Endometrial microvascular endothelial cells (primary cell): ENCODE data around the gene SLC2A4. TPM values are rescaled to one million over a fixed set of nuclear protein-coding genes. Genes with fewer than 3 reads are reported as not detected.

Source experiments
- in situ Hi-C: cut with HindIII; loops from 2 replicates; pipeline ENCODE4 v1.10.0; 2017; ENCODE audit warnings: low sequenced_read_pairs, low pct_unique_long_range_greater_than_20kb; ENCODE audit errors: inconsistent ontology term
- total RNA-seq: library from RNA; depleted of rRNA; stranded (reverse); fragments of >200 nt; gene quantifications from one replicate; pipeline ENCODE4 v1.2.3, GENCODE V29; 2015; ENCODE audit errors: inconsistent ontology term

The SLC2A4 gene
- not detected for total RNA-seq

DNA sequence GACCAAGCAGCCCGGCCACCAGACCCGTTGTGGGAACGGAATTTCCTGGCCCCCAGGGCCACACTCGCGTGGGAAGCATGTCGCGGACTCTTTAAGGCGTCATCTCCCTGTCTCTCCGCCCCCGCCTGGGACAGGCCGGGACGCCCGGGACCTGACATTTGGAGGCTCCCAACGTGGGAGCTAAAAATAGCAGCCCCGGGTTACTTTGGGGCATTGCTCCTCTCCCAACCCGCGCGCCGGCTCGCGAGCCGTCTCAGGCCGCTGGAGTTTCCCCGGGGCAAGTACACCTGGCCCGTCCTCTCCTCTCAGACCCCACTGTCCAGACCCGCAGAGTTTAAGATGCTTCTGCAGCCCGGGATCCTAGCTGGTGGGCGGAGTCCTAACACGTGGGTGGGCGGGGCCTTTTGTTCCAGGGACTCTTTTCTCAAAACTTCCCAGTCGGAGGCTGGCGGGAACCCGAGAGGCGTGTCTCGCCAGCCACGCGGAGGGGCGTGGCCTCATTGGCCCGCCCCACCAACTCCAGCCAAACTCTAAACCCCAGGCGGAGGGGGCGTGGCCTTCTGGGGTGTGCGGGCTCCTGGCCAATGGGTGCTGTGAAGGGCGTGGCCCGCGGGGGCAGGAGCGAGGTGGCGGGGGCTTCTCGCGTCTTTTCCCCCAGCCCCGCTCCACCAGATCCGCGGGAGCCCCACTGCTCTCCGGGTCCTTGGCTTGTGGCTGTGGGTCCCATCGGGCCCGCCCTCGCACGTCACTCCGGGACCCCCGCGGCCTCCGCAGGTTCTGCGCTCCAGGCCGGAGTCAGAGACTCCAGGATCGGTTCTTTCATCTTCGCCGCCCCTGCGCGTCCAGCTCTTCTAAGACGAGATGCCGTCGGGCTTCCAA lies at the start of gene SLC2A4:
Gene SLC2A4, plus strand, starts transcription at position 645 of the 879 bp plus-strand sequence. Its CDS starts 217 bp downstream, at position 862.
- in situ Hi-C loops = no loop called here

DNA sequence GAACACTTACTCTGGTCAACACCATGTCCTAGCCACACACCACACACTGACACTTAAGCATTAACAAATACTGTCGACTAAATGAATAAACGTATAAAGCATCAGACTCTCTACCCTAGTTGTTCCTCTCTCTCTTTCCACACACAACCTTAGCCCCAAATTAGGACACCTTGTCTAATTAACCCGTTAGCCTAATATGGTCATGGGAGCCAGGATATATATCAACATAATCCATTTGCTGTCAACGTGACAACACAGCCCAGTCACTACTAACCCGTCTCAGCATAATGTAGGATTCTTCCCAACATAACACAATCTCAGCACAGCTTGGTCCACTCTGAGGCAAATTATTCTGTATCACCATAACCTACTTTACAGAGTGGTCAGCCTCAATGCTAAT lies 49.4 kb upstream of the SLC2A4 start:
- in situ Hi-C loops = no loop called here

DNA sequence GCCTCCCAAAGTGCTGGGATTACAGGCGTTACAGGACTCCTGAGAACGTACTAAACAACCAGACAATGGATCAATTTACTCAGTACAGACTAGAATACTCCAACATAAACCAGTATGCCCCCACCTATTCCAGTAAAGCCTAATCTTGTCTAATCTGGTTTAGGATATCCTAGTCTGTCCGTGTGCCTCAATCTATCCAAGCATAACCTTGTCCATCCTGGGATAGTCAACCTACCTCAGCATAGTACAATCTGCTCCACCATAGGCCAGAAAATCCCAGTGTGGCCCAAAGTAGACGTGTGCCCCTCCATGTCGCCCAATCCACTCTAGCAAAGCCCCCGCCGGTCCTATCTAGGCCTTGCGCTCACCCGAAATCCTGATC lies 47.8 kb upstream of the SLC2A4 start:
- in situ Hi-C loops = no loop called here

DNA sequence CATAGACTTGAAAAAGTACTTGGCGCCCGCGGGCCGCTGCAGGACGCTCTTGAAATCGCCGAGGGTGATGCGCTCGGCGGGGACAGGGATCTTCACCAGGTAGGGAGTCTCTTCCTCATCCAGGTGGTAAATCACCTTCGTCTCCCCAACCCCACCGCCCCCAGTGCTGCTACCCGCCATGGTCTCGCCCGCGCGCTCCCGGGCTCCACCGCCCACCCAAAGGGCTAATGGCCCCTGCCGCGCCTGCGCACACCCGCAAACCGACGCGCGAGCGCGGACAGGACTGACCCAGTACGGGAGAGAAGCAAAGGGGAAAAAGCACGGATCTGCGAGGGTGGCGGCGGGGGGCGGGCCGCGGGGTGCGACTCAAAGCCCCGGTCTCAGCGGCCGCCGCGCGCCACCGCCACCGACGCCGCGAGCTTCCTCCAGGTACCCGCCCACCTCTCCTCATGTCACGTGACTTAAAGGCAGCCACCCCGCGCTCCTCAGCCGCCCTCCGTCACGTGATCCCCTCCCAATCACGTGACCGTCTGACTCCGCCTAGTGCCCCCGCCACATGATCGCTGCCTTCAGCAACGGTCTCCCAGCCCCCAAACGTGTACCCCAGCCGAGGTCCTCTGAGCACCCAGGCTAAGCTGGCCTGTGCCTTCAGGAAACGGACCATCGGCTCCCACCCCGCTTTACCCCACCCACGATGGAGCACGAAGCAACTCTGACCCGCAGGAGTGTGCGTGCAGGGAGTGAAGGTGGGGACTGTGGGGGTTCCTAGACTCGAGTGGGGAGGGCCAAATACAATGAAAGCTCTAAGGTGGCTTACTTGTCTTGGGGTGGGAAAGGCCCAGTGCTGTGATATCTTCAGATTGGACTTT lies 47.2 kb upstream of the SLC2A4 start, which contains the start of gene DVL2:
Gene DVL2, minus strand, starts transcription at position 435 of the 869 bp plus-strand sequence. Its CDS starts 255 bp downstream, at position 180.
- in situ Hi-C loops = no loop called here

DNA sequence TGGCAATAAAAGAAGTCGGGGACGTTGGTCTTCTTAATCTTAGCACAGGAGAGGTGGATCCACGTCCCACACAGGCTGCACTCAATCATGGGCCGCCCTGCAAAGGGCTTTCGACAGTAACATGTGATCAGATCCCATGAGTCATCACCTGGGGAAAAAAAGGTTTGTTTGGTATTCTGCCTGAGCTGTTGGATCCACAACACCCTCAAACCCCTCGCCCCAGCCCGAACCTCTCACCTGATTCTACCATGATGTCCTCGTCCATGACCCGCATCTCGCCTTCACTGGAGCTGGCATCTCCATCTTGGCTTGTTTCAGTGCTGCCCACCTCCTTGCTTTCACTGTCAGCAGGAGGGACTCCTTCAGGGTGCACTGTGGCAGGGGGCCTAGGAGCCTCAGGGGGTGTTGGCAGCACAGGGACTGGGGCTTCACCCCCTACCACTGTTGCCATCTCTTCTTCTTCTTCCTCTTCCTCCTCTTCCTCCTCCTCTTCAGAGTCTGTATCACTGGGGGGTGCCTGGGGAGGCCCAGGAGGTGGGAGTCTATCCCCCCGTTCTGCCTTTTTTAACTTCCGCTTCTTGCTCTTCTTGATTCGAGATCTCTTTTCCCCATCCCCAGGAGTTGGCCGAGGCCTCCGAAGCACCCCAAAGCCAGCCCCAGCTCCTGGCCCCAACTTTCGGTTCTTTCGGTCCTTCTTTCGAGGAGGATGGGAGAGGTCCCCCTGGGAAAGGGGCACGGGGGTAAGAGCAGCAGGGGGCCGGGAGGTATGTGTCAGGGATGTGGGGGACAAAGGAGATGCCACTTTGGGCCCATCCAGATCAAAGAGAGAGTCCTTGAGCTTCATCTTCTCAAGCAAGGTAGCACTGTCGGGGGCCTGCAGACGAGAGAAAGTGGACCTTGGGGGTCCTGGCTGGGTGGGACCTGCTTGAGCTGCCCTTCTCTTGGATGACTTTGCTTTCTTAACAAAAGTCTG lies 45.5 kb upstream of the SLC2A4 start:
- in situ Hi-C loops = no loop called here

DNA sequence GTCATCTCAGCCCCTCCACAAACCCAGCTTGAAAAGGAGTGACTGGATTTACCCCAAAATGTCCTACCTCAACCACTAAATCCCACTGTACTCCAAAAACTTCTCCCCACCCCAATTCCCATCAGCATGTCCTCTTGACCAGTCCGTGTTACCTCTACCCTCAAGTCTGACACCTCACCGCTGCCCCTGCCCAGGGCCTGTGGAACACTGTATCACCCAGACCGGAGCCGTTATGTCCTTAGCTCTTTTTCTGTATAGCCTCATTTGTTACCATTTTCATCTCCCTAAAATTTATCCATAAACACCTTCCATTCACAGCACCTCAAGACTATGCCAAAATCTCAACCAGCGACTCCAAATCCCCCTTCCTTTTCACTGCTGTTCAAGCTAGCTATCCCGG lies 44.7 kb upstream of the SLC2A4 start:
- in situ Hi-C loops = no loop called here

DNA sequence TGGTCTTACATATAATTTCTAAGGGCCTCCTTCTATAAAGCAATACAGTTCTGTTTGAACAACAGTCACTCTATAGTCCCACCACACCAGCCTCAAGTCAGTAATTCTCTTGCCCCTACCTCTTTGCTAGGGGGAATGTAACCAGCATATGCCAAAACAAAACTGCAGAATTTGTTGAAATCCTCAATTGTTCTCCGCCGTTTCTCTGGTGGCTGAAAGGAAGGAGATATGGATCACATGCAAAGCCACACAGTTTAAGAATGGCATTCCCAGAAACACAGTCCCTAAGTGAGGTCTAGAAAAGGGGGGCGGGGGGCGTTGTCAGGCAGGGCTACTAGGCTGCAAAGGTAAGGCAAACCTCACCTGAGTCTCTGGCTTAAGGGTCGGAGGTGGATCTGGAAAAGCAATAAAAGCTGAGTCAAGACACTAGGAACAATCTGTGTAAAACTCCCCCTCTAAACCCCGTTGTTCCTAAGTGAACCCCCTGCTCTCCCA lies 44.2 kb upstream of the SLC2A4 start:
- in situ Hi-C loops = no loop called here

DNA sequence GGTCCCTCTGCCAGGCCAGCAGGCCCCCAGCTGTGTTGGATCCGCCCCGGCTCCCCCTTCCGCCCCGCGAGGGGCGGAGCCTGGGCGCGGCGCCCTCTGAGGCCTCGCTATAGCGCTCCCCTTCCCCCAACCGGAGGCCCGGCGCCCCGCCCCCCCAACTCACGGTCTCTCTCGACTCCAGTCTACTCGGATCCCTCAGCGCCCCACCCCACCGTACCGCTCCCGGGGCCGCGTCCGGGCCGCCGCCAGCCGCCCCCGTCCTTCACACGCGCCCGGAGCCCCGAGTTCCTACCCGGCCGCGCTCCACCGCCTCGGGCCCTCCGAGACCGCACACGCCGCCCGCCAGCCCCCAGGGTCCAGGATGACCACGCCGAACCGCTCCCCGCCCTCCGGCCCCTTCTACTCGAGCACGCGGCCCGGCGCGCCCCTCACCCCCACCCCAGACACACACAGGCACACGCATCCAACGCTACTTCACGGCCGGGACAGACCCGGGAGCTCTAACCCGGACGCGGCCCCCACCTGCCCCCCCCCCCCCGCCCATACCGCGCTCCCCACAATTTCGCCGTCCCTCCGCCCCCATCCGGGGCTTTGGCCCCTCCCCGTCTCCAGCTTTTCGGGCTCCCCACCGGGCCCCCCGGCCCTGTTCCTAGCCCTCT lies 43.6 kb upstream of the SLC2A4 start:
- in situ Hi-C loops = no loop called here

DNA sequence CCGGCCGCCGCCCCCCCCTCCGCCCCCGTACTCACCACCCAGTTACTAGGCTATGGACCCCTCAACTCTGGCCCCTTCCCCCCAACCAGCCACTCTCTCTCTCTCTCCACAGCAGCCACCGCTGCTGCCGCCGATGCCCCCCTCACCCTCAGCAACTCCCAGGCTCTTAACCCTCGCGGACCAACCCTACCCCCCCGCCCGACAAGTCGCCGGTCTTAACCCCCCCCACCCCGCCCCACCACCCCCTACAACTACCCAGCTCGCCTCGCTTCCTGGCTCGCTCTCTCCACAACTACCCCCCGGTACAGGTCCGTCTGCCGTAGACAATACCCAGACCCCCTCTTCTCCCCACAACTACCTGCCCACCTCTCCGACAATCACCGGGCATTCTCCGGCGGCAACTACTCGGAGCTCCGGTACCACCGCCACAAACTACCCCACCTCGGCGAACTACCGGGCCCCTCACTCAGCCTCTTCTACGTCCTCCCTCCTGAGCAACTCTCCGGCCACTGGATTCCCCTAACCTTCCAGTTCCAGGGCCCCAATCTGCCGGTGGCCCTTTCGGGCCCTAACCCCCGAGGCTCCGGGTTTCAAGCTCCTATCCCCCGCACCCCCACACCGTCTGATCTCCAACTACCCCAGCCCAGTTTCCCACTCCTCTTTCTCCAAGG lies 43.0 kb upstream of the SLC2A4 start:
- in situ Hi-C loops = no loop called here

DNA sequence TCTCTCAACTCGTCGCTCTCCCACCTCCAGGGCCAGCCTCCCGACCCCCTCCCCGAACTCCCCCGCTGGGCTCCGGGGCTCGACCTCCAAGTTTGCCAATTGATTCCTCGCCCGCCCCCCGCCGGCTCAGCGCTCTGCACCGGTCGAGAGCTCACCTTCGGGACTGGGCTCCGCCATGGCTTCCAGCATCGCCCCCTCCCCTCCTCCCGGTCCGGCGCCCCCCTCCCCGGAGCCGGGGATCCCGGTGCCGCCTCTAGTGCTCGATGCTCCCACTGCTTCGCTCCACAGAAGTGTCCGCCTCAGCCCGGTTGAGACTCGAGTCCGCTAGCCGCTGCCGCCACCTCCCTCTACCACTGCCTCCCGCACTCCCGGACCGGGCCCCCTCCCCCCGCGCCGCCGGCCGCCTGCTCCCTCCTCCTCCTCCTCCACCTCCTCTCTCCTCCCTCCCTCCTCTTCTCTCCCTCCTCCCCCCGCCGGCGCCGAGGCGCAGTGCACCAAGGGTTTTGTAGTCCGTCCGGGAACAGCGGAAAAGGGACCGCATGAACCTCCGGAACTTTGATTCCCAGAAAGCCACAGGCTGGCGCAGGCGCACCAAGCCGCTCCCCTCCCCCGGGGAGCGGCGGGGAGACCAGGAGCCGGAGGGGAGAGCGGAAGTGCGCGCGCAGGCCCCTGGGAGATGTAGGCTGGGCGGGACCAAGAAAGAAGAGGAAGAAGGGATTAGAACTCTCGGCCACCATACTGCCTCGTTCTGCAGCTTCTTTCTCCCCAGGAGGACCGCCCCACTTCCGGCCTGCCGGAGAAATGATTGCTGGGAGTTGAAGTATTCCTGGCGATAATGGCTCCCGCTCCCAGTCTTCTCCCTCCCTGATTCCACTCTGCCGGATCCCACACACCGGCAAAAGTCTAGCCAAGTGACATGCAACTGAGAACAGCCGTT lies 42.2 kb upstream of the SLC2A4 start, which contains the start of gene PHF23:
Gene PHF23, minus strand, starts transcription at position 367 of the 937 bp plus-strand sequence. Its CDS starts 178 bp downstream, at position 189.
- in situ Hi-C loops = no loop called here

DNA sequence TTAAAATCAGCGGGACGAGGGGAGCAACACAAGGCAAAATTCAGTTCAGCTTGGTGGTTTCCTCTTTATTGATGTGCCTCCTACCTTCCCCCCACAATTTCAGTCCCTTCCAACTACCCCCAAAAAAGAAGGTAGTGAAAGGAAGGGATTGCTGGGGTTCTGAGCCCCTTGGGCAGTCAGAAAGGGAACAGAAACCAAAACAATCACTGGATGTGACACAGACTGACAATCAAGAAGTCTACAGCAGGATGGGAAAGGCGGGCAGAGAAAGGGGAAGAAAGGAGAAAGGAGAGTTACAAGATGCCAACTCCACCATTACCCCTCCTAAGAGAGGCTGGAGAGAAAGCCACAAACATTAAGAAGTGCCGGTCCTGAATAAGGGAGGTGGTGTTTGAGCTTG lies 41.1 kb upstream of the SLC2A4 start:
- in situ Hi-C loops = no loop called here

DNA sequence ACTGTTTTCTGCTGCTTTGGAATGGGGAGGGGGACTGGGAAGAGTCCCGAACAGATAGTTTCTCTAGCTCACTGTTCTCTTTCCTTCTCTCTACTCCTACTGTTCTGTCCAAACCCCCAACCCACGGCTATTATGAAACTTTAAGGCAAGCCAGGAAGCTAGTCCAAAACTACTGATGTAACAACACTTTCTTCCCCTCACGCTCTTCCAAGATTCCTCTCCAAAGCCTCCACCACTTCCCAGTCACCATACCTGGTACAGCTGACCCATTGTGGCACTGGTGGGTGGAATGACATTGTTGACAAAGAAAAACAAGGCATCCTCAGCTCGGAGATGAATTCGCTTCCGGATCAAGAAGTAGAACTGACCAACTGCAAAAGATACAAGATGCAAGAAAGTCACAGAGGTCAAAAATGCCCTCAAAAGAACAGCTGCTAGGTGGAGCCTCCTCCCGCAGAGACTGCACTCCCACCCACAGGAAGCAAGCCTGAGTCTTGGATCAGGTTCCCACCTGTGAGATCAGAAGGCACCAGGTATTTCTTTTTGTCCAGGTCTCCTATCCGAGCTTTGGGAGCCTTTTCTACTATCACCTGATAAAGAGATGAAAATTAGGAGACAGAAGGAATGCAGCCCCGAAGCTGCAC lies 40.3 kb upstream of the SLC2A4 start:
- in situ Hi-C loops = no loop called here

DNA sequence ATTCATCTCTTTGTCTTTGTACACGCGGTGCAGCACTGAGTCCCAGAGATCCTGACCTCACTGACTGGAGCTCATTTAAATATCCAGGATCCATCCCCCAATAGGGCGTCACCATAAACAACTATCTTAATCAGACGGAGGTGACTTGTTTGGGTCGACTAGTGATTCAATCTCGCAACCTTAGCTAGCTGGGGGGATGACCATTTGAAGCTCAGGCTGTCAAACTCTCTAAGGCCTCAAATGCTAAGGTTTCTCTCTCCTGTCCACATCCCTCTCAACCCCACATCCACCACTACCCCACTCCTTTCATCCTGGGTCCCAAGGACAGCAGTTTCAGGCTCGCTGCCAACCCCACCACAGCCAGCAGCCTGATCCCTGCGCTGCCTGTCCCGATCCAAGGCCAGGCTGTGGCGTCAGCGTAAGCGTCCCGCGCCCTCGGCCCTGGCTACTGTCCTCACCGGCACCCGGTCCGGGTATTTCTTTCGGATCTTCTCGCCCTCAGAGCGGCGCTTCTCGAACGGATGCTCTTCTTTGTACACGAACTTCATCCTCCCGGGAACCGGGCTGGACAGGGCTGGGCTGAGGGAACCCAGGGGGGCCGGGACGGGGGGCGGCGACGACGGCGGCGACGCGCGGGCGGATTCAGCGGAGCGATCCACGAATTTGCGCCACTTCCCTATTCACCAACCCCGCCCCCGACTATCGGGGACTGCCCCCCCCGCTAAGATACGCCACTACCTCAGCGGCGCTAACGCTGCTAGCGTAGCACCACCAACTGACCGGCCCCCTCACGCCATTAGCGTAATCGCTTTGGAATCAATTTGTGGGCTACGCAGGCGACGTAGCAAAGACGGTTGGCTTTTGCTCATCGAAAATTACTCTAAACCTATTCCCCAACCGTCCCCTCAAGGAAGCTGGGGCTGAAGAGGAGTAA lies 39.5 kb upstream of the SLC2A4 start, which contains the start of gene GABARAP:
Gene GABARAP, minus strand, starts transcription at position 667 of the 934 bp plus-strand sequence. Its CDS starts 119 bp downstream, at position 548.
- in situ Hi-C loops = no loop called here

DNA sequence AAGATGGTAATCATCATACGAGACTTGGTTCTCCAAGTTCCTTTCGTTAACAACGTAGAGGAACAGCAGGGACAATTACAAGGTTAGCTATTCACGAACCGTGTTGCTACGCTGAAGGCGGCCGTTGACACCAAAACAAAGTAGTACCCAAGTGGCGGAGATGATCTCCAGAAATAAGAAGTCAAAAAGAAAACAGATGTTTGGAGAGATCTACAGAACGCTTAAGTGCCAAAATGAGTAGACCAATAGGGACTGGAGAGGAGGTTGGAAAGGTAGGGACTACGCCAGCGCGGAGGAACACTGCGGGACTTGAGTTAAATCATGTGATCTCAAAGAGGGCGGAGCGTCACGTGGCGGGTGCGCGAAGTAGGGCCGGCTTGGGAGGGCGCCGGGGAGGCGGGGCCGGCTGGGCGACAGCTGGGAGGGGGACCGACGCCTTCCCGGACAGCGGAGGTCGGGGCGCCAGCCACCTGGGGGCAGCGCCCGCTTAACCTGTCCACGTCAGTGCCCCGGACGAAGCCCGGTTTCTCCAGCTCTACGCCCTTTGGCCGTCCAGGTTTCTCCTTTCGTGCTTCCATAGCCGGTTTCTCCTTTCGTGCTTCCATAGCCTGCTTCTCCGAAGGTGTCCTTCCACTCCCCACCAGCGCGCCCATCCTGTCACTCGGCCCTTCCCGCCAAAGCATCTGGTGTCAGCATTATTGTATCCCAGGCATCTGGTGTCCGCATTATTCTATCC lies 38.6 kb upstream of the SLC2A4 start:
- in situ Hi-C loops = no loop called here
